Duodenal mucosa (tissue), 2 donors: ENCODE data around the gene AEN.

Experiments
- H3K27ac ChIP-seq: one replicate; pipeline ENCODE4 v1.7.0; 2013; ENCODE audit warnings: low read depth, low read length
- H3K27me3 ChIP-seq, 2 donors: one replicate each; pipeline ENCODE4 v1.7.0; 2013; ENCODE audit warnings: low read length in 2 of 2, control low read depth in 1 of 2; ENCODE audit not compliant: insufficient read depth in 2 of 2, control insufficient read depth in 1 of 2
- H3K36me3 ChIP-seq, 2 donors: one replicate each; pipeline ENCODE4 v1.7.0; 2013; ENCODE audit warnings: low read length in 2 of 2, control low read depth in 1 of 2; ENCODE audit not compliant: insufficient read depth in 2 of 2, control insufficient read depth in 1 of 2
- H3K4me1 ChIP-seq, 2 donors: one replicate each; pipeline ENCODE4 v1.7.0; 2013; ENCODE audit warnings: low read length in 2 of 2, control low read depth in 1 of 2; ENCODE audit not compliant: insufficient read depth in 2 of 2, control insufficient read depth in 1 of 2
- H3K4me3 ChIP-seq, 2 donors: one replicate each; pipeline ENCODE4 v1.7.0; 2013; ENCODE audit warnings: low read length in 2 of 2, low read depth in 1 of 2
- H3K9ac ChIP-seq, 2 donors: one replicate each; pipeline ENCODE4 v1.7.0; 2013; ENCODE audit warnings: low read length in 2 of 2, low read depth in 1 of 2
- H3K9me3 ChIP-seq, 2 donors: one replicate each; pipeline ENCODE4 v1.7.0; 2013; ENCODE audit warnings: low read length in 2 of 2, control low read depth in 1 of 2; ENCODE audit not compliant: control insufficient read depth in 1 of 2

AEN gene

DNA sequence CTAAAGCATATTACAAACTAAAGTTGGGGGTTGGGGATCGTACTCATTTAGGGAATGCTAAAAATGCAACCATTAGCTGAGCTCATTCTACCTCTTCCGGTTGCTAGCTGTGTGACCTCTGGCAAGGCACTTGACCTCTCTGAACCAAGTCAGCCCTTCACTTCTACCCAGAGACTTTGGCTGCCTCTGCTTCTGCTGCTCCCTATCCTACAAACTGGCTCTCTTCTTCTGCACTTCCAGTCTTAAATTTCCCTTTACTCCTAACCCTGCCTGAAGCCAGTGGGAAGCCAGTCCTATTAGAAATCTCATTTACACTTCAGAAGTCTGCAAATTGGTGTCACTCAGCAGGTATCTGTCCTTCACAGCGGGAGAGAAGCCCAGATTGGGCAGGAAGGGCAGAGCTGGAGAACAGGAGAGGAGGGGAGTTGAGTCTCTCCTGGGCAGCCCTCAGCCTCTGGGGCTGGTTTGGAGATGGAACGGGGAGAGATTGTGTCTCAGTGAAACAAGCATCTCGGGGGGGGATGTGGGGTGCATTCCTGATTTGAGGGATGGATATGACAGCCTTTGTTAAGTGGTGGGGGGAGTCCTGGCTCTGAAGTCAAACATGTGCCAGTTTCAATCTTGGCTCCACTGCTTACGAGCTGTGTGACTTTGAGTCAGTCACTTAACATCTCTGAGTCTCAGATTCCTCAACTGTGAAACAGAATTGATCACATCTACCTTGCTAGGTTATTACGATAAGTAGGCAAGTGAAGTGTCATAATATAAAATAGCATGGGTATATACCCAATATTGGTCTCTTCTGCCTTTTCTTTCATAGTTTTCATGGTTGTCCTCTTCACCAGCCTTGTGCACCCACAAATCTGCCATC is 7.8 kb upstream of the AEN start:
- Histone ChIP-seq H3K9ac (no peak overlapping the region), H3K27me3 (peaks cover 5 to 16% of the 10 kb centered on the region in 2 donors), H3K4me1 (peaks cover 6 to 12% of the 10 kb centered on the region in 2 donors), H3K4me3 (no peak overlapping the region), H3K9me3 (no peaks in the 10 kb centered on the region), H3K36me3 (no peaks in the 10 kb centered on the region), H3K27ac (no peak overlapping the region)

DNA sequence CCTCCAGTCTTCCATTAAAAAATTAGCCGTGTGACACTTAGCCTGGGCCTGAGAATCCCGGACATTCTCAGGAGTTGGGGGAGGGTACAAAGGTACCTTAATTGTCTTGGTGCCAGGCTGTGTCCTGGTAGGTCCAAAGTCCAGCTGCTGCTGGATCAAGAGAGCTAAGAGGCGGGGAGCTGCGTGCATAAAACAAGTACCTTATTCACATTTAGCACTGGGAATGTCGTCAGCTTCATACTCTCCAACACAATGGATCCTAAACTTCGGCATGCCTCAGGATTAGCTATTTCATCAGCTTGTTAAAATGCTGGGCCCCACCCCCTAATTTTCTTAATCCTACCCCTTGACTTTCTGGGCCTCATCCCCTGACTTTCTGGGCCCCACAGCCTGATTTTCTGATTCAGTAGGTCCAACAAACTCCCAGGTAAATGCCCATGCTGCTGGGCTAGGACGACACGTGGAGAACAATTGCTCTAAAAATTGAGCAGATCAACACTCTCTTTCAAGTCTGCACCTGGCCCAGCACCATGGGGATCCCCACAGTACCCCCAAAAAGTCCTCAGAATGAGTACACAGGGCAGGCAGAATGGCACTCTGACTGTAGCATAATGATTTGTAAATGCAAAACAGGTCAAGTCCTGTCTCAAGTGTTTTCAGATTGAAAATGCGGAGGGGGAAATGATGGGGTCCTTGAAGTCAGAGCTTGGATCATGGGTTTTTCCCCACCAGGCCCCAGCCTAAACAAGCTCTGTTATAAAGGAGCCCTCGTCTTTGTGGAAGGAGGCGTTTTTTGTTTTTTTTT is 5.6 kb upstream of the AEN start:
- Histone ChIP-seq H3K9ac (peak overlapping the region in 1 of 2 donors; percentile 40), H3K9me3 (no peaks in the 10 kb centered on the region), H3K27ac (peak overlapping the region; percentile 23)

DNA sequence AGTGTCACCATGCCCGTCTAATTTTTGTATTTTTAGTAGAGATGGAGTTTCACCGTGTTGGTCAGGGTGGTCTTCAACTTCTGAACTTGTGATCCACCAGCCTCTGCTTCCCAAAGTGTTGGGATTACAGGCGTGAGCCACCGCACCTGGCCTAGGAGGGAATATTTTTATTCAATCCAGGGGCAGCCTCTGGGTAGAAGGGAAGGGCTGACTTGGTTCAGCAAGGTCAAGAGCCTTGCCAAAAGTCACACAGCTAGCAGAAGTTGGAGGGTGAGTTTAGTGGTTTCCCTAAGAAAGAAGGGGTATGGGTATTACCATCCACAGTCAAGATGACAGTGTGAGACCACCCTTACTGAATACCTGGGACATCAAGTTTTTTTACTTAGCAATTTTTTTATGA is 4.9 kb upstream of the AEN start:
- Histone ChIP-seq H3K4me3 (no peak overlapping the region), H3K4me1 (peaks cover 10 to 16% of the 10 kb centered on the region in 2 donors), H3K9me3 (no peaks in the 10 kb centered on the region), H3K9ac (no peak overlapping the region), H3K27me3 (no peaks in the 10 kb centered on the region), H3K36me3 (no peaks in the 10 kb centered on the region), H3K27ac (no peak overlapping the region)

More for the DNA sequence above, 5.6 kb upstream of the AEN start:
- H3K4me3 ChIP-seq, result no peak overlapping the region
- peaks cover 7 to 12% of the 10 kb centered on the region in 2 donors for H3K4me1 ChIP-seq
- H3K27me3 ChIP-seq, result peaks cover 0 to 3% of the 10 kb centered on the region in 2 donors
- no peaks in the 10 kb centered on the region for H3K36me3 ChIP-seq

DNA sequence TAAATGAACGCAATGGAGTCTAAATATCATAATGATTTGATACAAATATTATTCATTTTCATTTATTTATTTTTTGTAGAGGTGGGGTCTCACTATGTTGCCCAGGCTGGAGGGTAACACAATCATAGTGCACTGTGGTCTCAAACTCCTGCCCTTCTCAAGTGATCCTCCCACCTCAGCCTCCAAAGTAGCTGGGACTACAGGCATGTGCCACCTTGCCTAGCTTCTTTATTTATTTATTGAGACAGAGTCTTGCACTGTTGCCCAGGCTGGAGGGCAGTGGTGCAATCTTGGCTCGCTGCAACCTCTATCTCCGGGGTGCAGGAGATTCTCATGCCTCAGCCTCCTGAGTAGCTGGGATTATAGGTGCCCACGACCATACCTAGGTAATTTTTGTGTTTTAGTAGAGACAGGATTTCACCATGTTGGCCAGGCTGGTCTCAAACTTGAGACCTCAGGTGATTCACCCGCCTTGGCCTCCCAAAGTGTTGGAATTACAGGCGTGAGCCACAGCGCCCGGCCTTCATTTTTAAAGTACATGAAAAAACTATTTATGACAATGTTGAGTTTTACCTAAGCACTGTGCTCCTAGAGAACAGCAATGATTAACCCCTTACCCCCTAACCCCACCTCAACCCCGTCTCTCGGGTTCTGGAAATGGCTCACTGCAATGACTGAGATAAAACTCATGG is 4.0 kb upstream of the AEN start:
- Histone ChIP-seq H3K9ac (no peak overlapping the region), H3K27ac (no peak overlapping the region), H3K9me3 (no peaks in the 10 kb centered on the region), H3K36me3 (no peaks in the 10 kb centered on the region), H3K4me3 (no peak overlapping the region), H3K27me3 (no peaks in the 10 kb centered on the region), H3K4me1 (peaks cover 15 to 22% of the 10 kb centered on the region in 2 donors)

DNA sequence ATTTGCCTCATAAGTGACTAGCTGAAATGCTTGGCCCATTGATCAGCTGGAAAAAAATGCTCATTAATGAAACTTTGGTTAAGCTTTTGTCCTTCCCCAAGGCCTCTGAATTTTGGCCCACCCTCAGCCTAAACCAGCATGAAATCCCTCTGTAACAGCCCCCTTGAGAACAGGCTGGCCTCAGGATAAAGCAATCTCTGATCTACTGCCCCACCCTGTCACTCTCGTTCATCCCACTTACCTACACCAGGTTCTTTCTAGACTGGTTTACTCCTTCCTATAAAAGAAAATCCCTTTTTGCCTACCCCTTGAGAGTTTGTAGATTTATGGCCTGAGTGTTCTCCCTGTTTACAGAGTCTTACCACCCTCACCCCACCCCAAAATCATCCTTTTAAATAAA is 3.4 kb upstream of the AEN start:
- Histone ChIP-seq H3K27me3 (no peaks in the 10 kb centered on the region), H3K36me3 (no peaks in the 10 kb centered on the region), H3K9me3 (no peaks in the 10 kb centered on the region), H3K4me1 (peaks cover 16 to 28% of the 10 kb centered on the region in 2 donors), H3K27ac (no peak overlapping the region), H3K9ac (no peak overlapping the region), H3K4me3 (no peak overlapping the region)

DNA sequence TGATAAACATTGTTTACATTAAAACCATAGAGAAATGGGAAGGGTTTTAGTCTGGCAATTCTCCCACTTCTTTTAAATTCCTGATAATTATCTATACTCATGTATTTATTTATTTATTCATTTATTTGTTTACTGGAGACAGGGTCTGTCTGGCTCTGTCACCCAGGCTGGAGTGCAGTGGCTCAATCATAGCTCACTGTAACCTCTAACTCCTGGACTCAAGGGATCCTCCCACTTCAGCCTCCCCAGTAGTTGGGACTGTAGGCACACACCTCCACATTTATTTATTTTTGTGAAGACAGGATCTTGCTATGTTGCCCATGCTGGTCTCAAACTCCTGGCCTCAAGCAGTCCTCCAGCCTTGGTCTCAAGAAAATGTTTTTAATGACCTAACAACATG is 2.5 kb upstream of the AEN start:
- no peaks in the 10 kb centered on the region for H3K9me3 ChIP-seq
- H3K4me3 ChIP-seq, result no peak overlapping the region
- no peak overlapping the region for H3K9ac ChIP-seq
- peaks cover 0 to 2% of the 10 kb centered on the region in 2 donors for H3K36me3 ChIP-seq
- peaks cover 25 to 35% of the 10 kb centered on the region in 2 donors for H3K4me1 ChIP-seq
- no peaks in the 10 kb centered on the region for H3K27me3 ChIP-seq
- no peak overlapping the region for H3K27ac ChIP-seq

DNA sequence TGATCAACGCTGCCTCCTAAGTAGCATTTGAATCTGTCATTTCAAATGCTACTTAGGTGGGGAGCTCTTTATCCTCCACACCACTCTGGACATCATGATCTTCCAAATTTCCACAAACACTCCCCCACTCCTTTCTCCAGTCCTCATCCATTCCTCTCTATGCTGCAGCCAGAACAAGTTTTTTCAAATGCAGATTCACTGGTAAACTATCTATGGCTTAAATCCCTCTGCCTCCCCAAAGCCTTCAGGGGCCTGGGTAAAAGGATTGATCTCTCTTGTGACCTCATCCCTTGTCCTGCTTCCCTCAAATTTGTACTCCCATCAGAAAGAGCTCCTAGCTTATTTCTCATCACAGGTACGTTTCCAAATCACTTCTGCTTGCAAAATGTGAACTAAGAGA is 1.3 kb upstream of the AEN start:
- Histone ChIP-seq H3K4me1 (peaks cover 36 to 43% of the 10 kb centered on the region in 2 donors), H3K27ac (no peak overlapping the region), H3K9me3 (no peaks in the 10 kb centered on the region), H3K4me3 (no peak overlapping the region), H3K9ac (no peak overlapping the region), H3K36me3 (peaks cover 0 to 7% of the 10 kb centered on the region in 2 donors), H3K27me3 (no peaks in the 10 kb centered on the region)

DNA sequence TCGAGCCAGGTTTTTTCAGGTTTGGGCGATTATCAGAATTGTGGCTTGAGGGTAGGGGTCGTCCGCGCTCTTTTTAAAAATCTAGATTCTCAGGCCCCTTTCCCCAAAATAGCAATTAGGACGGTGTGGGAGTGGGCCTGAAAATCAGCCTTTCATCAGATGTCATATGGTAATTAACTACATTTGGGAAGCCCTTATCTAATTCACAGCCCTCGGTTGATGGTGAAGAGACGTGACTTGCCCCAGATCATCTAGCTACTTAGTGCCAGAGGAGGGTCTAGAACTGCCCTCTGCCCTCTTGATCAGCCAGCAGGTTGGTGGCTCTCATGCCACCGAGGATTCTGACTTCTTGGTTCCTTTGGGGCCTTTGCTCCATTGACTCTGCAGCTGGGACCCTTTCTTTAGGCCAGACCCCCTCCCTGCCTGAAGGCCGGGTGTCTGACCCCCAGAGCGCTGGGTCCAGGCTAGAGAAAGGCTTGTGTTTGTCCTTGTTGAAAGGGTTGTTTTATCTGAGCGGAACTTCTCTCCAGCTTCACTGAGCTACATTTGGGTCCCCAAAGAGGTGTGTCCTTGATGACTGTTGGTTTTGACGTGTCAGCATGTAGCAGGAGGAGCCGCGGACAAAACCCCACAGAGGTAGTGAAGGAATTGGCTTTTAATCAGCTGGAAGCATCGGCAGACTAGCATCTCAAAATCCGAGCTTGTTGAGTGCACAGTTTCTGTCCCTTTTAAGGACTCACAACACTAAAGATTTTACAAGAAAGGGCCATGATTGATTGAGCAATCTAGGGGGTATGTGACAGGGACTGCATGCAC is 857 bp downstream of the AEN start:
- Histone ChIP-seq H3K4me3 (peak overlapping the region; percentile 79 to 87), H3K27ac (peak overlapping the region; percentile 65), H3K27me3 (no peaks in the 10 kb centered on the region), H3K9ac (peak overlapping the region; percentile 79 to 84), H3K4me1 (peaks cover 32 to 38% of the 10 kb centered on the region in 2 donors), H3K36me3 (peaks cover 0 to 15% of the 10 kb centered on the region in 2 donors), H3K9me3 (no peaks in the 10 kb centered on the region)

DNA sequence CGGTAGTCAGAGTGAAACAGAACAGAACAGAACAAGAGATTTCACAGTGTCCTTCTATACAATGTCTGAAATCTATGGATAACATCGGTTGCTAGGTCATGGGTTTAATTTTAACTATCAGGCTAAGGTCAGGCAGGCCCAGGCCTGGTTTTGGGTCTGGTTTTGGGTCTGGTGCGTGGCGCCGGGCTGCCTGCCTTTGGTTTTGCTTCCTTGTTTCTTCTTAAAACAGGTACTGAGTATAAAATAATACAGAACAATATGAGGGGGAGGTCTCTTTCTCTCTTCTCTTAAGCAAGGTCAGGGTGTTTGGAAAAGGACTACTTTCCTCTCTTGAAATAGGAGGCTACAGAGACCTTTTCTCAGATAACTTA is 1.4 kb downstream of the AEN start:
- Histone ChIP-seq H3K36me3 (peaks cover 0 to 15% of the 10 kb centered on the region in 2 donors), H3K9ac (peak overlapping the region; percentile 79 to 84), H3K9me3 (no peaks in the 10 kb centered on the region), H3K4me1 (peaks cover 35 to 42% of the 10 kb centered on the region in 2 donors), H3K27ac (no peak overlapping the region), H3K4me3 (peak overlapping the region; percentile 79 to 87), H3K27me3 (no peaks in the 10 kb centered on the region)
